MV-4-11 (cell line): Measurements from ENCODE around the gene PDPN.

Experiments used
- DNase-seq: peaks from one replicate; lab custom pipeline; 2025; lab: John Stamatoyannopoulos, UW

Gene PDPN

DNA sequence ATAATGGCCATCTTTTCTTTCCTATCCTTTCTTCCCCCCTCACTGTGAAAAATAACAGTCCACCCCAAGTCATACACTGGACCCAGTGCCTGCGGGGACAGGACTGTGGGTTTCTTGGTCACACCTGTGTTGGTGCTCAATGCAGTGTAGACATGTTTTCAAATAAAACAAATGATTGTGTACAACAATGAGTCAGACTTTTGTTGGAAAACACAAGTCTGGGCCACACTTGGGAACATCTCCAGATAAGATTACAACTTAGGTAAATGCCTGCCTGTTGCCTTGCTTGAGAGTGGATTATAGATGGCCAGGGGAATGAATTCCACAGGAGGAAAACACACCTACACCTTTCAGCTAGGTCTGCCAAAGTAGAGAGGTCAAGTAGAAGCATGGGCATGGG, 34.1 kb downstream of the PDPN start:
- DNase-seq: no peak

DNA sequence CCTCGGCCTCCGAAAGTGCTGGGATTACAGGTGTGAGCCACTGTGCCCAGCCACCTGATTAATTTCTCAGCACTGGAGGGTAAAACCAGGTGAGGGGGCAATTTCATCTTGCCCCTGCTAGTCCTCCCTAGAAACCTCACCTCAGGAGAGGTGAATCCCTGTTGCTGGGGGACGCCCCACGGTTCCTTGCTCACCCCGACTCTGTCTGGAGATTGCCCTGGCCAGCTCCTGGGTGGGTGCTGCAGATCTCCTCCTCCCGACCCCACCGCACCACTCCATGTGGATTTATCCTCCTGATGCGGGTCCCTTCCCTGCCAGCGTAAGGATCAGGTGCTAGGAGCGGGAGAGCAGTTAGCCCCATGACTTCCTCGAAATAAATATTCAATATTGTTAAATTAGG, 34.9 kb downstream of the PDPN start:
- DNase-seq: no peak

DNA sequence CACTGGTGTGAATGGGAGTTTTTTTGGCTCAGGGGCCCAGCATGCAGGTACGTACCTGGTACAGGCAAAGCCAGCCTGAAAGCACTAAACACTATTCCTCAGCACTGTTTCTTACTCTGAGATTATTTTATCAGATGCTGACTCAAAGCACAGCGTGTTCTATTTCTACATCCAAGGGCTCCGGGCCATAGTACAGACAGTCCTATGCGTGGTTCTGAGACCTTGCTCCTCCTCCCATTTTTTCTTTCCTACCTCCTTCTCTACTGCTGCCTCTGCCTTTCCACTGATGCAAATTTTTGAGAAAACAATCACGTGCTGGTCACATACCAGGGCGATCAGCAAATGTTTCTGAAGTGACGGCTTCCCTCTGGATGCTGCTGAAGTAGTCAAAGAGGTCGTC, 36.3 kb downstream of the PDPN start:
- no peak for DNase-seq

DNA sequence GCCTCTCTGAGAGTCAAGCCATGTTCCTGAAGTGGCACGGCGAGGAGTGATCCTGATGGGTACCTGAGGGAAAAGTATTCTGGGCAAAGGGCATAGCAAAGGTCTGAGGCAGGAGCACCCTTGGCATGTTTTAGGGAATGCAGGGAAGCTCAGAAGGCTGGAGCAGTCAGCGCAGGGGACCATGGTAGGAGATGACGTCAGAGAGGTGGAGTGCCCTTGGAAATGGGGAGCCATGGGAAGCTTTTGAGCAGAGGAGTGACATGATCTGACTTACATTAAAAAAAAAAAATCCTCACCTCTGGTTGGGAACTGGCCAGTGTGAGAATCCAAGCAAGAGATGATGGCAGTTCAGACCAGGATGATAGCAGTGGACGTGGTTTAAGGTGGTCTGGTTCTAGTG, 37.2 kb downstream of the PDPN start:
- DNase-seq: no peak

DNA sequence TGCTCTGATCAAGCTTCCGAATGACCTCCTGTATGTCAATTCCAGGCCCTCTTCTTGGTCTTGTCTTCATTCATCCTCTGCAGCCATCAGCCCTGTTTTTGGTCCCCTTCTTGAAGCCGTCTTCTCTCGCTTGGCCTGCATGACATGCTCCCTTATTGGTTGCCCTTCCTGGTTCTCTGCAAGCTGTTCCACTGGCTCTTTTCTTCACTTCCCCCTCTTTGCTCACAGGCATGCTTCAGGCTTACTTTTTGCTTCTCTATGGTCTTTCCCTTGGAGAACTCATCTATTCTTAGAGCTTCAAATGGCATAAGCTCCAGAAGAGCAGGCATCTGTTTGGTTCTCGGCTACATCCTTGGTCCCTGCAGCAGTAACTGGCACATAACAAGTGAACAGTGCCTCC, 38.8 kb downstream of the PDPN start:
- DNase-seq: peak; percentile 32

DNA sequence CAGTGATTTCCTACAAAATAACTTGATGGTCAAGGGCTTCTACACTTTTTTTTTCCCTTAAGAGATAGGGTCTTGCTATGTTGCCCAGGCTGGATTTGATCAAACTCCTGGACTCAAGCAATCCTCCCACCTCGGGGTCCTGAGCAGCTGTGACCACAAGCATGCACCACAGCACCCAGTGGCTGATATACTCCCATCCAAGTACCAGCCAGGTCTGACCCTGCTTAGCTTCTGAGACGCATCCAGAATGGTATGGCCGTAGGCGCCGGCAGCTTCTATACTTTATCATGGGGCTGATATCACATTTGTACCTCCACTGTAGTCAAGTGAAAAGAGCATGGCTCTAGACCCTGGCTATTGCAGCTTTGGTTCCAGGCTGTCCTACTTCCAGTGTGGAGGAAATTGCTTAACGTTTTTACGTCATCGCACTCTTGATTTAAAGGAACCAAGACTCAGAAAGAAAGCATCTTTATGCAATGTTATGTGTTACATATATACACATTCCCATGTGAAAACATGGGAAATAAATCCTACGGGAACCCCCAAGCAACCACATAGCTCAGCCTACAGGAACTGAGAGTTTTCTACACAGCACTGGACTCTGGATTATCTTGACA, 39.5 kb downstream of the PDPN start:
- DNase-seq: peak; percentile 82

DNA sequence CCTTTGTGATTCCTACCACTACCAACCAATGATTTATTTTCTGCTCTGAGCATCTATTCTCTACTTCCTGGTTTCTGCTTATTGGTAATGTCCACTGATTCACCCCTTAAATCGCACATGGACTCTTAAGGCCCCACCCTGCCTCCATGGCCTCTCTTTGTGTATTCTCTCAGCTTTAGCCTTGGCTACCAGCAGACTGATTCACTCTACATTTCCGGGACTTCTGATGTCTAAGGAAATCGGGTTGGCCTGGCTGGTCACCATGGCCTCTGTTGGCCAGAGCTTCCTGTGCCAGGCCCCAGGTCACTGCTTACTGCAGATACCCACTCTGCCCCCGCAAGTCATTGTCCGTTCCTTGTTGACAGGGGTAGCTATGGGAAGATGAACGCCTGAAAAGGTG, 40.9 kb downstream of the PDPN start:
- no peak for DNase-seq

DNA sequence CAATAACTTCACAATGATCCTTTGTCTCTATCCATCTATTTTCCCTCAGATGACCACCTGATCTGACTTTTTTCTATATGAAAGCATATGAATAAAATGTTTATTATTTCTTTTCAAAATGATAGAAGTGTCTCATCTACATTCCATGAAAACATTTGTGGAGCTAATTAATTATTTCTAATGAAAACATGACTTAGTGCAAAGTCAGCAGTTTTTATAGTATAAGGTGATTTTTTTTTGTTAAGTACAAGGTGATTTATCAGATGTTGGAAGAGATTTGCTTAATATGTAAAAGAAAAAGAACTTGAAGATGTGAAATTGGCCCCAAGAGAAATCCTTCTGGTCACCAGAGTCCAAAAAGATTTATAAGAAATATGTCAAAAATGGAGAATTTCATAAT, 43.5 kb downstream of the PDPN start:
- DNase-seq: no peak

DNA sequence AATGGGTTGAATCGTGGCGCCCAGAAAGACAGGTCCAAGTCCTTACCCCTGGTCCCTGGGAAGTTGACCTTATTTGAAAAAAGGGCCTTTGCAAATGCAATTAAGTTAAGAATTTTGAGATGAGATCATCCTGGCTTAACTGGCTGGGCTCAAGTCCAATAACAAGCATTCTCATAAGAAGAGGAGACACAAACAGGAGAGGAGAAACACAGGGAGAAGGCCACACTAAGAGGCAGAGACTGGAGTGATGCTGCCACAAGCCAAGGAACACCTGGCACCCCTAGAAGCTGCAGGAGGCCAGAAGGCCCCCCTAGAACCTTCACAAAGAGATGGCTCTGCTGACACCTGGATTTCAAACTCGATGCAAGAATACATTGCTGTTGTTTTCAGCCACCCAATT, 44.6 kb downstream of the PDPN start:
- DNase-seq: no peak

DNA sequence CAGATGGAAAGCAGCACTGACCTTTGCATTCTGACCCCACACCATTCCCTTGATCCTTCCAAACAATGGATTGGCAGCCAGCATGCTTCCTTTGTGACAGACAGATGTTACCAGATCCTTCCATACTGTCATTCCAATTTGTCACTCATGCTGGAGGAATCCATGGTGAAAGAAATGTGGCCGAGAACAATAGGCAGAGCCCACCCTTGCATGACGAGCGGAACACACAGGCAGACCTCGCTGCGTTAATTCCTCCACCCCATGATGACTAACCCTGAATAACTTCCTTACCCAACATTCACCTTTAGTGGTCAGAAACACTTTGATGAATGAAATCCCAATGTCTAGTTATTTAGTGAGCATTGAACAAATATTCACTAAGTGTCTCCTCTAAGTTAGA, 45.1 kb downstream of the PDPN start:
- no peak for DNase-seq

DNA sequence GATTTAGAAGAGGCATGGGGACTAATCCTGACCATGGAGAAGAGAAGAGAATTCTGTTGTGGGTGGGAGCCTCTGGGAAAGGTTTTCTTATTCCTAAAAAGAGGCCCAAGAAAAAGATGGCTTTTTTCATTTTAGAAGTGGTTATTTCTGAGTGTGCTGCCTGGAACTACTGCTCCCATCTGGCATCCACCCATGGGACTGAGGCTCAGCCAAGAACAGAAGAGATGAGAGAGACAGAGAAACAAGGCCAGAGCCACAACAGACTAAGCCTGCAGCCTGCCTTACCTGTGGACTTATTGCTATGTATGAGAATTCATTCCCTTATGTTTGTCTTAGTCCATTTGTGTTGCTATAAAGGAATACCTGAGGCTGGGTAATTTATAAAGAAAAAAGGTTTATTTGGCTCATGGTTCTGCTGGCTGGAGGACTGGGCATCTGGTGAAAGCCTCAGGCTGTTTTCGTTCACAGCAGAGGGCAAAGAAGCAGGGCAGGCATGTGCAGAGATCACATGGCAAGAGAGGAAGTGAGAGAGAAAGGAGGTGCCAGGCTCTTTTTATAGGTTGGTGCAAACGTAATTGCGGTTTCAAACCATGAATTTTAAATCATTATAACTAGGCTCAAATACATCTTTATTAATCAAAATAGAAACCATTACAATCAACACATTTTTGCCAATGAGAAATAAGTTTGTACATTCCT, 58.8 kb downstream of the PDPN start:
- DNase-seq: peak; percentile 78

DNA sequence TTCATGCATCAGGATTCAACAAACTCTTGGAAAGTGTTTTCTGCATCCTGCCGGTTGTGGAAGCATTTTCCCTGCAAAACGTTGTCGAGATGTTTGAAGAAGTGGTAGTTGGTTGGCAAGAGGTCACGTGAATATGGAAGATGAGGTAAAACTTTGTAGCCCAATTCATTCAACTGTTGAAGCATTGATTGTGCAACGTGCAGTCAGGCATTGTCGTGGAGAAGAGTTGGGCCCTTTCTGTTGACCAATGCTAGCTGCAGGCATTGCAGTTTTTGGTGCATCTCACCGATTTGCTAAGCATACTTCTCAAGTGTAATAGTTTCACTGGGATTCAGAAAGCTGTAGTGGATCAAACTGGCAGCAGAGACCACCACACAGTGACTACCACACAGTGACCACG, 59.4 kb downstream of the PDPN start:
- DNase-seq: peak; percentile 86

DNA sequence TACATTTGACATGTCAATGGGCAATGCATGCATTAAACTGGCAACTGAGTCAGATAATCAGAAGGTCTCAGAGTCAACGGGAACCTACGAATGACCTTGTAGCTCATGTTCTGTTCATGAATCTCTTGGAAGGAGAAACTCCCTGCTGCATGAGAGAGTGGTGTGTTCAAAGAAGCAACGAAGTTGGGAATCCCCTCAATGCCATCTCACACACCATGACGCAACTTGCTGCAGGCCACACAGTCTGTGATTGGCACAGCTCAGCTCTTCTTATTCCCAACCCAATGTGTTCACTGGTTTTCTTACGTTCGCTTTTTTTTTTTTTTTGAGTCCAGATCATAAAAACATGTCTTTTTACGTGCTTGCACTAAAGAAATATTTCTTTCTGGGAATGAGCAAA, 62.9 kb downstream of the PDPN start:
- no peak for DNase-seq

DNA sequence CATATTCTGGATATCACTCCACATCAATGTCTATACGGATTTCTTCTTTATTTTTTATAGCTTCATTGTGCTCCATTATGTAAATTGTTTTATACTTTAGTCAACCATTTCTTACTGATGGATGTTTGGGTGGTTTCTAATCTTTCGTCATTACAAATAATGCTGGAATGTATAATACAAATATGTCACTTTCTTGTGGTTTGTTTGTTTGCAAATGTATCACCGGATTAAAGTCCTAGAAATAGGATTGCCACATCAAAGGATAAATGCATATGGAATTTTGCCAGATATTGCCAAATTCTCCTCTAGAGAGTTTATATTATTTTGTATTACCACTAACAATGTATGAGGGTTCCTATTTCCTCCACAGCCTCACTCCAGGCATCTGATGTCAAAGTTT, 67.6 kb downstream of the PDPN start:
- no peak for DNase-seq

DNA sequence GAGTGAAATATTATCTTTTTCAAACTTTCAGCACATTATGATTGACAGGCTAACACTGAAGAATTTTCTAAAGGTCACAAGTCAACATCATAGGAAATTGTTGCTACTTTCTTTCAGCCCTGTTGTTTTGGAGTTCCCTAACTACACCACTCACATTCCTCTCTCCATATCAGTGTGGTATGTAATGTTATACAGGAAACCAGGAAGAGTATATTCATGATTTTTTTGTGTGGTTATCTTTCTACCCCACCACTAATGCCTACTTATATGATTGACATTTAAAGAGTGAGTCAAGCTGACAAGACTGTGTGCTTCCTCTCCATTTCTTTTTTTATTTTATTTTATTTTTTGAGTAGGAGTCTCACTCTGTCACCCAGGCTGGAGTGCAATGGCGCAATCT, 68.6 kb downstream of the PDPN start:
- no peak for DNase-seq

DNA sequence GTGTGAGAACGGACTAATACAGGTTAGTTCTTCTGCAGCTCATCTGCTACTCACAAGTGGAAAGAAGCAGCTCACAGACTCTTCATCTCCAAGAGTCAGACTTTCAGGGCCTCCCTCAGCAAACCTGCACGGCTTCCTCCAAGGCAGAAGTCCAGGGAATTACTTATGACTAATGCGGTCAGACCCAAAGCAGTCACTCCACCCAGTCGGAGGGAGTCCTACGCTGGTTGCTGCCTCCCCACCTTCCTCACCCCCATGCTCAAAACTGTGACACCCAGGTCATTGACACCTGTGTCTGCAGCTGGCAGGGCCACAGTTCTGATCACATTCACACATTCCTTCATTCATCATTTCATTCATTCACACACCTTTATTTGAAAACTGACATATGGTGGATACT, 77.9 kb downstream of the PDPN start:
- no peak for DNase-seq

DNA sequence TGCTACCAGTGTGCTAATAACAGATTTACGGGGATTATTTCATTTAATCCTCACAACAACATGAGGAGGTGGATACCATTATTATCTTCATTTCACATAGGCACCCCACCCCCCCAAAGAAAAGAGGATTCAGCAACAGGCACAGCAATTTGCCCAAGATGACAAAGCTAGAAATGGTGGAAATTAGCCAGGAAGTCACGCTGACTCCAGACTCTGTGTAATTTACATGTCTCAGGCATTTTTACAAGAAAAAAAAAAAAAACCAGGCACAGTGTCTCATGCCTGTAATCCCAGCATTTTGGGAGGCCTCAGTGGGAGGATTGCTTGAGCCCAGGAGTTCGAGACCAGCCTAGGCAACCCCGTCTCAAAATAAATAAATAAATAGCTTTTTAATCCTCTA, 78.9 kb downstream of the PDPN start:
- DNase-seq: no peak

DNA sequence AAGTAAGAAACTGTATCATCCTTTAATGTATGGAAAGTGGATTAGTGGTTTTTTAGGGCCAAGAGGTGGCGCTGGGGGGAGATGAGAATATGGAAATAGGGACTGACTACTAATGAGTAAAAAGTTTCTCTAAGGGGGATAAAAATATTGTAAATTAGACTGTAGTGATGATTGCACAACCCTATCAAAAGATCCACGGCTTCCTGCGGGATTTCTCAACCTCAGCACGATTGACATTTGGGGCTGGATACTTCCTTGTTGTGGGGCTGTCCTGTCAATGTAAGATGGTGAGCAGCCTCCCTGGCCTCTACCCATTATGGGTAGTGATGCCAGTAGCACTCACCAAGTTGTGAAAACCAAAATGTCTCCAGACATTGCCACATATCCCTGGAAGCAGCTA, 80.3 kb downstream of the PDPN start:
- peak; percentile 61 for DNase-seq

DNA sequence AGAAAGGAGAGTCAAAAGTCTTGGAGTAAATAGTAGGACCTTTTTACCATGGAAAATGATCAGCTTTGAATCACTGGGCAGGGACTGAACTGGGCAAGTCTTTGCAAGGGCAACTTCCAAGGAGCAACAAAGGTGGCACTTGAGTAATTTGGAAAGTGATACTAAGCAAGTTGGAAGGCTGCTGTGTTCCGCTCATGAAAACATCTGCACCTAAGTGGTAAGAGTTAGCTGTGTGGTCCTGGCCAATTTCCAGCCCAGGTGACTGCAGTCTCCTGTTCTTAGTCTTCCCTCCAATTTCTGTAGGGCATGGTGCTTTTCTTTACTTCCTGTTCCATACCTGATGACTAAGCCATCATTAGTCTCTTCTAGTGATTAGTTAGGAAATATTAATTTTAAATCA, 80.8 kb downstream of the PDPN start:
- DNase-seq: no peak

DNA sequence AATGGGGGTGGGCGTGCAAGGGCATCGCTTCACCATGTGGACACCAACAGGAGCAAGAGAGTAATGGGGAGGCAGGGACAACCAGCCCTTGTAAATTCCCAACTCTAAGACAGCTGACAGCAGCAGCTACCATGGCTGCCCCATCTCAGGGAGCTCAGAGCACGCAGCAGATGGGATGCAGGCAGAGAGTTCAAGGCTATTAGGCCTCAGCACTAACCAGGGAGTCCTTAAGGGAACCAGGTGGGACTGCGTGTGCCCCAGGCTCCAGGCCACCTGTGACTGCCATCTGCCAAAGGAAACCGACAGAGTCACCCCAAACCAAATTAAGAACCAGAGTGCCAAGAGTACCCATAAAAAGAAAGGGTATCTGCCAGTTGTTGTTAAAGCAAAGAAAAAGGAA, 82.7 kb downstream of the PDPN start:
- DNase-seq: no peak
